Endothelial cell (in vitro differentiated cells): ENCODE results near the gene NSMCE3. TPM values are rescaled to one million over a fixed set of nuclear protein-coding genes. Genes with fewer than 3 reads are reported as not detected.

Experiments
- DNase-seq: peaks from one replicate; pipeline ENCODE4 v3.0.0; 2021; ENCODE audit warnings: low spot score
- H3K27ac Mint-ChIP-seq: one replicate; pipeline ENCODE4 v1.8.0; 2021; ENCODE audit warnings: mixed read lengths, inconsistent platforms; ENCODE audit not compliant: unreplicated experiment
- H3K27me3 Mint-ChIP-seq: one replicate; pipeline ENCODE4 v1.8.0; 2021; ENCODE audit warnings: mild to moderate bottlenecking, moderate library complexity, mixed read lengths, inconsistent platforms; ENCODE audit not compliant: unreplicated experiment
- H3K36me3 Mint-ChIP-seq: one replicate; pipeline ENCODE4 v1.8.0; 2021; ENCODE audit warnings: mild to moderate bottlenecking, low read depth, mixed read lengths, inconsistent platforms; ENCODE audit not compliant: unreplicated experiment
- H3K4me1 Mint-ChIP-seq: one replicate; pipeline ENCODE4 v1.8.0; 2021; ENCODE audit warnings: mild to moderate bottlenecking, mixed read lengths, inconsistent platforms; ENCODE audit not compliant: unreplicated experiment
- H3K4me3 Mint-ChIP-seq: one replicate; pipeline ENCODE4 v1.8.0; 2021; ENCODE audit warnings: mild to moderate bottlenecking, mixed read lengths, inconsistent platforms; ENCODE audit not compliant: unreplicated experiment
- H3K9me3 Mint-ChIP-seq: one replicate; pipeline ENCODE4 v1.8.0; 2021; ENCODE audit warnings: mixed read lengths, inconsistent platforms; ENCODE audit not compliant: unreplicated experiment
- CTCF ChIP-seq: fragments of 200-600 bp; sonication (generic); IDR thresholded peaks from one replicate; pipeline ENCODE4 v1.5.0; 2021; ENCODE audit warnings: antibody characterized with exemption; ENCODE audit not compliant: unreplicated experiment
- total RNA-seq: library from RNA; stranded (reverse); fragmentation: NEBNext Ultra II Directional; extraction: Animal tissue kit (Norgen Biotek cat#: 25700); gene quantifications from one replicate; pipeline ENCODE4 v1.2.1, GENCODE V29; 2021; ENCODE audit not compliant: unreplicated experiment

The NSMCE3 gene
- total RNA-seq, 1 donor from 2014 or later = 20.4 TPM

- no peaks in the 10 kb centered on the region for H3K4me1 Mint-ChIP-seq
- peak overlapping the region; percentile 33 for H3K27ac Mint-ChIP-seq
- no peak for TF ChIP-seq CTCF
- H3K4me3 Mint-ChIP-seq = no peak overlapping the region
- H3K36me3 Mint-ChIP-seq = no peaks in the 10 kb centered on the region
- H3K9me3 Mint-ChIP-seq = no peaks in the 10 kb centered on the region
- H3K27me3 Mint-ChIP-seq = peaks cover 1% of the 10 kb centered on the region
- DNase-seq = no peak
Measured at GRCh38 chr15:29294732-29295325, 25.2 kb upstream of the NSMCE3 start.

- H3K4me3 Mint-ChIP-seq = no peak overlapping the region
Measured at GRCh38 chr15:29291067-29291845, 21.6 kb upstream of the NSMCE3 start.

GRCh38 chr15:29289173-29289572, 19.6 kb upstream of the NSMCE3 start:
- peaks cover 21% of the 10 kb centered on the region for H3K4me1 Mint-ChIP-seq
- H3K36me3 Mint-ChIP-seq = no peaks in the 10 kb centered on the region
- H3K27ac Mint-ChIP-seq = no peak overlapping the region
- TF ChIP-seq CTCF = no peak
- no peak for DNase-seq
- no peak overlapping the region for H3K4me3 Mint-ChIP-seq
- no peaks in the 10 kb centered on the region for H3K9me3 Mint-ChIP-seq
- peaks cover 3% of the 10 kb centered on the region for H3K27me3 Mint-ChIP-seq

More at GRCh38 chr15:29291067-29291845, 21.6 kb upstream of the NSMCE3 start:
- no peak overlapping the region for H3K27ac Mint-ChIP-seq
- no peaks in the 10 kb centered on the region for H3K9me3 Mint-ChIP-seq
- no peak for TF ChIP-seq CTCF
- H3K27me3 Mint-ChIP-seq = peaks cover 1% of the 10 kb centered on the region
- no peaks in the 10 kb centered on the region for H3K36me3 Mint-ChIP-seq
- H3K4me1 Mint-ChIP-seq = peaks cover 7% of the 10 kb centered on the region
- DNase-seq = no peak

GRCh38 chr15:29285386-29285785, 15.8 kb upstream of the NSMCE3 start:
- H3K4me3 Mint-ChIP-seq = no peak overlapping the region
- H3K4me1 Mint-ChIP-seq = peaks cover 42% of the 10 kb centered on the region
- no peaks in the 10 kb centered on the region for H3K36me3 Mint-ChIP-seq
- no peak for DNase-seq
- peaks cover 2% of the 10 kb centered on the region for H3K27me3 Mint-ChIP-seq
- TF ChIP-seq CTCF = no peak
- H3K27ac Mint-ChIP-seq = no peak overlapping the region
- no peaks in the 10 kb centered on the region for H3K9me3 Mint-ChIP-seq

GRCh38 chr15:29283381-29283780, 13.8 kb upstream of the NSMCE3 start:
- H3K36me3 Mint-ChIP-seq = no peaks in the 10 kb centered on the region
- no peak for TF ChIP-seq CTCF
- H3K27me3 Mint-ChIP-seq = peaks cover 6% of the 10 kb centered on the region
- no peaks in the 10 kb centered on the region for H3K9me3 Mint-ChIP-seq
- H3K4me3 Mint-ChIP-seq = no peak overlapping the region
- peaks cover 59% of the 10 kb centered on the region for H3K4me1 Mint-ChIP-seq
- H3K27ac Mint-ChIP-seq = no peak overlapping the region
- DNase-seq = no peak
